IMR-90 (cell line): Measurements from ENCODE around the gene COPS9. TPM values are rescaled to one million over a fixed set of nuclear protein-coding genes. Genes with fewer than 3 reads are reported as not detected.

Source experiments
- ATAC-seq: fragments of 200-7000 bp; cut with Tn5 transposase; 2 replicates; pipeline ENCODE4 v1.9.1; 2020; ENCODE audit warnings: low read depth, mild to moderate bottlenecking, moderate library complexity
- BruUV-seq: library from RNA; stranded (reverse); fragments of 400-500 nt; replicated peaks from 2 replicates; lab custom pipeline; 2021; lab: Mats Ljungman, UMichigan
- CTCF ChIA-PET: fragments of 300-600 bp; formaldehyde crosslinking; extraction: SDS; loops from one replicate; lab custom pipeline; 2021; ENCODE audit warnings: antibody characterized with exemption; lab: Yijun Ruan, JAX
- POLR2A ChIA-PET: fragments of 300-600 bp; sonication (Branson Sonifier 250); formaldehyde crosslinking; loops from one replicate; lab custom pipeline; 2022; ENCODE audit warnings: antibody characterized with exemption; ENCODE audit not compliant: unreplicated experiment; lab: Charles Lee
- DNase-seq: peaks from one replicate; pipeline ENCODE4 v3.0.0; 2013
- H2AFZ ChIP-seq: replicated peaks from 2 replicates; pipeline ENCODE3; 2013; ENCODE audit warnings: low read length, mild to moderate bottlenecking; ENCODE audit not compliant: poor library complexity
- H2AK5ac ChIP-seq: 2 replicates; pipeline ENCODE4 v1.6.1; 2013; ENCODE audit warnings: low read depth, low read length, inconsistent platforms
- H2AK9ac ChIP-seq: replicated peaks from 2 replicates; pipeline ENCODE3; 2013; ENCODE audit warnings: mild to moderate bottlenecking, low read depth, low read length, moderate library complexity; ENCODE audit not compliant: poor library complexity
- H2BK120ac ChIP-seq: 2 replicates; pipeline ENCODE4 v1.6.1; 2013; ENCODE audit warnings: low read depth, low read length, inconsistent platforms
- H2BK15ac ChIP-seq: 3 replicates; pipeline ENCODE4 v1.6.1; 2013; ENCODE audit warnings: low read depth, low read length, inconsistent platforms
- H2BK20ac ChIP-seq: 2 replicates; pipeline ENCODE4 v1.6.1; 2013; ENCODE audit warnings: low read depth, mild to moderate bottlenecking, inconsistent platforms, low read length, moderate library complexity
- H2BK5ac ChIP-seq: 2 replicates; pipeline ENCODE4 v1.6.1; 2013; ENCODE audit warnings: mild to moderate bottlenecking, low read depth, low read length, inconsistent platforms; ENCODE audit not compliant: poor library complexity, severe bottlenecking
- H3K14ac ChIP-seq: replicated peaks from 2 replicates; pipeline ENCODE4 v1.6.1; 2013; ENCODE audit warnings: low read depth, low read length, inconsistent platforms
- H3K18ac ChIP-seq: 2 replicates; pipeline ENCODE4 v1.6.1; 2013; ENCODE audit warnings: low read depth, low read length, control low read depth
- H3K23ac ChIP-seq: 2 replicates; pipeline ENCODE4 v1.6.1; 2013; ENCODE audit warnings: low read depth, low read length, inconsistent platforms
- H3K27ac ChIP-seq: 2 replicates; pipeline ENCODE4 v1.5.1; 2013; ENCODE audit warnings: mild to moderate bottlenecking, control low read depth, low read length; ENCODE audit not compliant: insufficient read depth
- H3K27me3 ChIP-seq: 2 replicates; pipeline ENCODE4 v1.6.1; 2013; ENCODE audit warnings: low read length; ENCODE audit not compliant: control insufficient read depth, insufficient read depth
- H3K36me3 ChIP-seq: 2 replicates; pipeline ENCODE4 v1.6.1; 2013; ENCODE audit warnings: low read length, mixed read lengths; ENCODE audit not compliant: control insufficient read depth, insufficient read depth
- H3K4ac ChIP-seq: 2 replicates; pipeline ENCODE4 v1.6.1; 2013; ENCODE audit warnings: low read depth, low read length, inconsistent platforms
- H3K4me1 ChIP-seq: 2 replicates; pipeline ENCODE4 v1.6.1; 2013; ENCODE audit warnings: low read length, mixed read lengths; ENCODE audit not compliant: control insufficient read depth, insufficient read depth
- H3K4me2 ChIP-seq: 2 replicates; pipeline ENCODE4 v1.6.1; 2013; ENCODE audit warnings: low read depth, mild to moderate bottlenecking, control low read depth, low read length, moderate library complexity
- H3K4me3 ChIP-seq: 2 replicates; pipeline ENCODE4 v1.5.1; 2013; ENCODE audit warnings: low read depth, mild to moderate bottlenecking, control low read depth, low read length, moderate library complexity; ENCODE audit not compliant: insufficient read depth
- H3K56ac ChIP-seq: 2 replicates; pipeline ENCODE4 v1.6.1; 2013; ENCODE audit warnings: low read length, inconsistent platforms; ENCODE audit not compliant: insufficient read depth; ENCODE audit errors: extremely low read depth
- H3K79me1 ChIP-seq, 2 experiments: 2 replicates each; pipeline ENCODE4 v1.6.1; 2013; ENCODE audit warnings: low read length in 2 of 2, inconsistent platforms in 1 of 2, low read depth in 1 of 2
- H3K9ac ChIP-seq: 2 replicates; pipeline ENCODE4 v1.6.1; 2013; ENCODE audit warnings: low read depth, low read length, control low read depth
- H3K9me1 ChIP-seq: 2 replicates; pipeline ENCODE4 v1.6.1; 2013; ENCODE audit warnings: low read length, inconsistent platforms; ENCODE audit not compliant: insufficient read depth
- H3K9me3 ChIP-seq: 2 replicates; pipeline ENCODE4 v1.6.1; 2013; ENCODE audit warnings: low read length; ENCODE audit not compliant: control insufficient read depth, insufficient read depth
- H4K20me1 ChIP-seq: 2 replicates; pipeline ENCODE4 v1.6.1; 2013; ENCODE audit warnings: low read length, inconsistent platforms; ENCODE audit not compliant: insufficient read depth
- H4K5ac ChIP-seq: 2 replicates; pipeline ENCODE4 v1.6.1; 2013; ENCODE audit warnings: mild to moderate bottlenecking, low read depth, low read length, control low read depth
- H4K8ac ChIP-seq, 2 experiments: 2 replicates each; pipeline ENCODE4 v1.6.1; 2013; ENCODE audit warnings: low read depth in 2 of 2, low read length in 2 of 2, control low read depth in 1 of 2, inconsistent platforms in 1 of 2
- H4K91ac ChIP-seq: 2 replicates; pipeline ENCODE4 v1.6.1; 2013; ENCODE audit warnings: low read depth, low read length, inconsistent platforms; ENCODE audit not compliant: insufficient read depth
- CEBPB ChIP-seq: IDR thresholded peaks from 2 replicates; pipeline ENCODE4 v1.6.1; 2012; ENCODE audit warnings: low read depth, low read length, improper control_type of control experiment
- CHD1 ChIP-seq: IDR thresholded peaks from 2 replicates; pipeline ENCODE4 v1.6.1; 2012; ENCODE audit warnings: low read depth, low read length, improper control_type of control experiment
- WGBS, 2 experiments: methylation state at CpG; one replicate each; pipeline versions ENCODE4 v1.1.5 to v1.1.7; 2013; ENCODE audit warnings: missing lambda C conversion rate in 2 of 2; ENCODE audit not compliant: insufficient read length in 1 of 2; ENCODE audit errors: extremely low coverage in 2 of 2; 5-methylcytosine and 5-hydroxymethylcytosine counted together
- dilution Hi-C: fragments of 300-500 bp; cut with HindIII; formaldehyde crosslinking; loops from one replicate; pipeline ENCODE4 v1.14.3; 2018; ENCODE audit warnings: low sequenced_read_pairs; ENCODE audit not compliant: unreplicated experiment
- in situ Hi-C: fragments of 300-500 bp; cut with MboI; formaldehyde crosslinking; loops from 3 replicates; pipeline ENCODE4 v1.14.3; 2019; ENCODE audit warnings: low sequenced_read_pairs, inconsistent platforms, mixed read lengths
- intact Hi-C: fragments of 100-400 bp; cut with micrococcal nuclease; formaldehyde crosslinking; loops from 2 replicates; pipeline ENCODE4 v1.10.0; 2022
- polyA plus RNA-seq, 3 experiments: library from polyadenylated mRNA; depleted of rRNA; stranded (reverse); fragments of >200 nt; gene quantifications; 2 replicates each; pipeline ENCODE4 v1.2.3, GENCODE V29; 2012; ENCODE audit warnings: low replicate concordance in 1 of 3
- total RNA-seq: library from RNA; depleted of rRNA; stranded (reverse); fragments of >200 nt; gene quantifications from 2 replicates; pipeline ENCODE4 v1.2.3, GENCODE V29; 2012

COPS9 gene
- total and polyA plus RNA-seq, 2 of the 4 experiments (the other 2 are of a cell fraction): 85.9 to 309 TPM

- CTCF ChIA-PET: no interaction called here
- H2BK20ac ChIP-seq: no peak overlapping the region
- no peak overlapping the region for H2AK5ac ChIP-seq
- H4K20me1 ChIP-seq: no peaks in the 10 kb centered on the region
- peaks cover 15% of the 10 kb centered on the region; the same call in 1 of the 2 replicates for H3K27me3 ChIP-seq
- no TSS peak for BruUV-seq
- no peak overlapping the region for H3K4me3 ChIP-seq
- H2AFZ ChIP-seq: no peak overlapping the region
- no peak overlapping the region for H3K18ac ChIP-seq
- H3K9me3 ChIP-seq: no peaks in the 10 kb centered on the region
- H2BK5ac ChIP-seq: no peak overlapping the region
- H3K9ac ChIP-seq: no peak overlapping the region
- H2BK15ac ChIP-seq: no peak overlapping the region
- H4K5ac ChIP-seq: no peak overlapping the region
- no peak overlapping the region for H4K8ac ChIP-seq
- 80% methylated on average over 1 of the region's 5 CpGs; no CpG with 5 or more reads in 1 of the 2 experiments for WGBS, 2 experiments
- TF ChIP-seq CEBPB (no peak), CHD1 (no peak)
- DNase-seq: no peak
- no peak overlapping the region for H3K23ac ChIP-seq
- H3K4me1 ChIP-seq: no peaks in the 10 kb centered on the region
- H3K36me3 ChIP-seq: no peaks in the 10 kb centered on the region
- intact Hi-C loops: no loop called here
- H3K27ac ChIP-seq: no peak overlapping the region
- no peaks in the 10 kb centered on the region for H3K79me1 ChIP-seq
- H3K9me1 ChIP-seq: no peaks in the 10 kb centered on the region
- no peak overlapping the region for H2AK9ac ChIP-seq
- H3K4me2 ChIP-seq: no peak overlapping the region
- no peak overlapping the region for H2BK120ac ChIP-seq
- POLR2A ChIA-PET: no interaction called here
- H3K4ac ChIP-seq: no peak overlapping the region
- ATAC-seq: no peak
- no peak overlapping the region for H3K14ac ChIP-seq
- H3K56ac ChIP-seq: no peak overlapping the region
- H4K91ac ChIP-seq: no peak overlapping the region
- in situ Hi-C loops: no loop called here
- dilution Hi-C loops: no loop called here
These were observed 25.9 kb upstream of the COPS9 start for GRCh38 chr2:240162032-240162431.
